T-helper 9 cell (primary cell): Measurements from ENCODE around the gene CLEC4F.

ENCODE experiments used
- DNase-seq: peaks from one replicate; pipeline ENCODE4 v3.0.0-alpha.2; 2020

CLEC4F gene

GRCh38 chr2:70785137-70785911 lies 35.1 kb downstream of the CLEC4F start:
- DNase-seq = no peak

GRCh38 chr2:70784320-70784719 lies 36.1 kb downstream of the CLEC4F start:
- DNase-seq = no peak

GRCh38 chr2:70779911-70780545 lies 40.4 kb downstream of the CLEC4F start:
- DNase-seq = no peak

- DNase-seq = no peak
Observed at GRCh38 chr2:70779491-70779890, 40.9 kb downstream of the CLEC4F start.

- no peak for DNase-seq
Observed at GRCh38 chr2:70778676-70779075, 41.7 kb downstream of the CLEC4F start.

- DNase-seq = no peak
Observed at GRCh38 chr2:70777450-70777849, 42.9 kb downstream of the CLEC4F start.

GRCh38 chr2:70776266-70776665 lies 44.1 kb downstream of the CLEC4F start:
- no peak for DNase-seq

GRCh38 chr2:70775141-70775540 lies 45.3 kb downstream of the CLEC4F start:
- no peak for DNase-seq

- DNase-seq = no peak
Observed at GRCh38 chr2:70772486-70773155, 47.8 kb downstream of the CLEC4F start.

GRCh38 chr2:70771446-70771845 lies 49.0 kb downstream of the CLEC4F start:
- DNase-seq = no peak

GRCh38 chr2:70769450-70769849 lies 50.9 kb downstream of the CLEC4F start:
- no peak for DNase-seq

- DNase-seq = no peak
Observed at GRCh38 chr2:70768590-70769085, 51.8 kb downstream of the CLEC4F start.

GRCh38 chr2:70767699-70768589 lies 52.5 kb downstream of the CLEC4F start, which contains the start of gene ADD2:
Gene ADD2, minus strand, starts transcription at chr2:70768200. Its CDS starts 61,792 bp downstream, at chr2:70706408.
- DNase-seq = no peak

- DNase-seq = no peak
Observed at GRCh38 chr2:70767079-70767698, 53.2 kb downstream of the CLEC4F start.

GRCh38 chr2:70766357-70767078 lies 53.9 kb downstream of the CLEC4F start:
- no peak for DNase-seq

GRCh38 chr2:70765507-70765906 lies 54.9 kb downstream of the CLEC4F start:
- no peak for DNase-seq

GRCh38 chr2:70759446-70759845 lies 61.0 kb downstream of the CLEC4F start:
- DNase-seq = no peak
